ENCODE results near the gene FOXR1.
A peak's percentile ranks its signal among the peaks of the same experiment; 100 is the strongest.
"Not testable (repeated sequence)": the region's sequence is repeated elsewhere in the genome, so short reads cannot be mapped to it uniquely, and the experiment has no call there.

The FOXR1 gene

DNA sequence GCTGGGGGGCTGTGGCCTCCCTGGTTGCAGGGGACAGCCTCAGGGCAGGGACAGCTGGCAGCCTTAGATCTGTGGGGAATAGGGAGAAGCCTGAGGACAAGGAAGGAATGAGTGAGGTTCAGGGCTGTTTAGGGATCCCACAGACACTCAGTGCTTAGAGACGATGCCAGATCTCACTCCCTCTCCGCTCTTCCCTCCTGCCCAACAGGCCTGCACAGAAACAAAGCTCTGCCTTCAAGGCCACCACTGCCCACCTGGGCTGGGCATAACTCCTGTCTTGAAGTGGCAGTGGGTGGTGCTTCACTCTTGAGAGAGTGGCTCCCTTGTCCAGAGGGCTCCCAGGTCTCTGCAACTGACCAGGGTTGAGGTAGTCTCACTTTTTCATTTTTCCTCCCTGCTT lies 13.3 kb downstream of the FOXR1 start:
- Histone ChIP-seq H4K20me1 (ENCODE audit: insufficient read depth, low read length) (no peaks in the 10 kb centered on the region), H3K9me3 (replicated peaks; ENCODE audit: insufficient read depth, low read length) (no peaks in the 10 kb centered on the region), H2AFZ (ENCODE audit: low read length) (no peak overlapping the region), H3K79me2 (ENCODE audit: low read length) (peaks cover 3% of the 10 kb centered on the region; the same call in 1 of the 2 replicates), H3F3A (ENCODE audit: insufficient read depth, low read length) (peaks cover under 1% of the 10 kb centered on the region; the same call in 1 of the 2 replicates), H3K27ac (ENCODE audit: low read length) (no peak overlapping the region), H3K4me1 (ENCODE audit: low read length) (peaks cover 5% of the 10 kb centered on the region), H3K36me3 (replicated peaks; ENCODE audit: insufficient read depth, low read length) (no peaks in the 10 kb centered on the region), H3K4me2 (ENCODE audit: low read depth, low read length) (no peak overlapping the region), H3K9ac (ENCODE audit: low read length) (no peak overlapping the region), H3K4me3 (ENCODE audit: low read length) (no peak overlapping the region), H3K27me3 (replicated peaks; ENCODE audit: insufficient read depth, low read length) (no peaks in the 10 kb centered on the region), H3K9me2 (replicated peaks; ENCODE audit: insufficient read depth, low read length) (no peaks in the 10 kb centered on the region)
- DNase-seq: no peak
- TF ChIP-seq CTCF (IDR thresholded peaks at IDR 0.05; ENCODE audit: low read length) (no peak), EZH2 (optimal IDR thresholded peaks at IDR 0.05; ENCODE audit: low read depth, low read length) (no peak), EZH2phosphoT487 (IDR thresholded peaks at IDR 0.05; ENCODE audit: low read length) (no peak)

GRCh38 chr11:118988280-118988679 lies 16.7 kb downstream of the FOXR1 start:
- no peaks in the 10 kb centered on the region for H4K20me1 ChIP-seq (ENCODE audit: insufficient read depth, low read length)
- H3K9ac ChIP-seq (ENCODE audit: low read length): no peak overlapping the region
- peaks cover 16% of the 10 kb centered on the region for H3K4me1 ChIP-seq (ENCODE audit: low read length)
- H3K4me2 ChIP-seq (ENCODE audit: low read depth, low read length): no peak overlapping the region
- no peak for DNase-seq
- no peaks in the 10 kb centered on the region for H3K27me3 ChIP-seq (replicated peaks; ENCODE audit: insufficient read depth, low read length)
- no peak overlapping the region for H3K4me3 ChIP-seq (ENCODE audit: low read length)
- H3K9me2 ChIP-seq (replicated peaks; ENCODE audit: insufficient read depth, low read length): no peaks in the 10 kb centered on the region
- TF ChIP-seq CTCF (IDR thresholded peaks at IDR 0.05; ENCODE audit: low read length) (no peak), EZH2phosphoT487 (IDR thresholded peaks at IDR 0.05; ENCODE audit: low read length) (no peak), EZH2 (optimal IDR thresholded peaks at IDR 0.05; ENCODE audit: low read depth, low read length) (no peak)
- no peak overlapping the region for H2AFZ ChIP-seq (ENCODE audit: low read length)
- no peaks in the 10 kb centered on the region for H3K36me3 ChIP-seq (replicated peaks; ENCODE audit: insufficient read depth, low read length)
- H3K9me3 ChIP-seq (replicated peaks; ENCODE audit: insufficient read depth, low read length): no peaks in the 10 kb centered on the region
- H3F3A ChIP-seq (ENCODE audit: insufficient read depth, low read length): peaks cover 10% of the 10 kb centered on the region
- peaks cover 3% of the 10 kb centered on the region; the same call in 1 of the 2 replicates for H3K79me2 ChIP-seq (ENCODE audit: low read length)
- H3K27ac ChIP-seq (ENCODE audit: low read length): no peak overlapping the region

GRCh38 chr11:118991486-118992038 lies 20.0 kb downstream of the FOXR1 start:
- H3K4me2 ChIP-seq (ENCODE audit: low read depth, low read length); H3K36me3 ChIP-seq (replicated peaks; ENCODE audit: insufficient read depth, low read length); H2AFZ ChIP-seq (ENCODE audit: low read length); H3K27ac ChIP-seq (ENCODE audit: low read length); H3K9me2 ChIP-seq (replicated peaks; ENCODE audit: insufficient read depth, low read length); H3K4me3 ChIP-seq (ENCODE audit: low read length); H3K9ac ChIP-seq (ENCODE audit: low read length); H4K20me1 ChIP-seq (ENCODE audit: insufficient read depth, low read length); H3F3A ChIP-seq (ENCODE audit: insufficient read depth, low read length); H3K27me3 ChIP-seq (replicated peaks; ENCODE audit: insufficient read depth, low read length); DNase-seq; H3K9me3 ChIP-seq (replicated peaks; ENCODE audit: insufficient read depth, low read length): not testable (repeated sequence)
- Histone ChIP-seq H3K79me2 (ENCODE audit: low read length) (peaks cover 15% of the 10 kb centered on the region), H3K4me1 (ENCODE audit: low read length) (peaks cover 16% of the 10 kb centered on the region)

GRCh38 chr11:118996926-118997626 lies 25.5 kb downstream of the FOXR1 start:
- DNase-seq: peak; percentile 34

More at GRCh38 chr11:118996926-118997626, 25.5 kb downstream of the FOXR1 start:
- H3K4me2 ChIP-seq (ENCODE audit: low read depth, low read length): peak overlapping the region; percentile 80
- peak overlapping the region; percentile 52 for H3K27ac ChIP-seq (ENCODE audit: low read length)
- no peaks in the 10 kb centered on the region for H3K27me3 ChIP-seq (replicated peaks; ENCODE audit: insufficient read depth, low read length)
- H3K9me2 ChIP-seq (replicated peaks; ENCODE audit: insufficient read depth, low read length): no peaks in the 10 kb centered on the region
- peak overlapping the region; percentile 86 for H2AFZ ChIP-seq (ENCODE audit: low read length)
- peak overlapping the region; percentile 91 for H3K4me3 ChIP-seq (ENCODE audit: low read length)
- H3K79me2 ChIP-seq (ENCODE audit: low read length): peaks cover 61% of the 10 kb centered on the region
- no peaks in the 10 kb centered on the region for H3K9me3 ChIP-seq (replicated peaks; ENCODE audit: insufficient read depth, low read length)
- peaks cover 8% of the 10 kb centered on the region; the same call in 1 of the 2 replicates for H3K4me1 ChIP-seq (ENCODE audit: low read length)
- H3K9ac ChIP-seq (ENCODE audit: low read length): peak overlapping the region; percentile 79
- H3K36me3 ChIP-seq (replicated peaks; ENCODE audit: insufficient read depth, low read length): peaks cover 3% of the 10 kb centered on the region; the same call in 1 of the 2 replicates
- no peaks in the 10 kb centered on the region for H4K20me1 ChIP-seq (ENCODE audit: insufficient read depth, low read length)
- H3F3A ChIP-seq (ENCODE audit: insufficient read depth, low read length): no peaks in the 10 kb centered on the region; the same call in 1 of the 2 replicates
- TF ChIP-seq EZH2phosphoT487 (IDR thresholded peaks at IDR 0.05; ENCODE audit: low read length) (no peak), CTCF (IDR thresholded peaks at IDR 0.05; ENCODE audit: low read length) (peak; percentile 36)
